B cell (primary cell): ENCODE measurements around the gene HSD11B1. TPM values are rescaled to one million over a fixed set of nuclear protein-coding genes. Genes with fewer than 3 reads are reported as not detected.

Experiments
- ATAC-seq: fragments of 200-7000 bp; cut with Tn5 transposase; one replicate; pipeline ENCODE4 v1.10.0; 2021; ENCODE audit warnings: low read depth, mild to moderate bottlenecking, moderate number of reproducible peaks, moderate library complexity
- CTCF ChIA-PET: fragments of 350-600 bp; sonication (Branson Sonifier 250); formaldehyde crosslinking; loops from one replicate; lab custom pipeline; 2021; ENCODE audit warnings: antibody characterized with exemption, inconsistent platforms; lab: Charles Lee
- POLR2A ChIA-PET: fragments of 350-600 bp; sonication (Branson Sonifier 250); formaldehyde crosslinking; loops from one replicate; lab custom pipeline; 2021; ENCODE audit warnings: antibody characterized with exemption; lab: Charles Lee
- DNase-seq: peaks from one replicate; pipeline ENCODE4 v3.0.0; 2013
- H2AFZ ChIP-seq: 2 replicates; pipeline ENCODE4 v1.6.1; 2012; ENCODE audit warnings: mild to moderate bottlenecking, low read depth, low read length; ENCODE audit not compliant: insufficient read depth, poor library complexity, severe bottlenecking
- H3K27ac ChIP-seq, 2 donors: 1 replicate in 1 of 2; 2 replicates in 1 of 2; pipeline ENCODE4 v1.5.1; 2012 to 2013; ENCODE audit warnings: low read length in 2 of 2, mild to moderate bottlenecking in 2 of 2, moderate library complexity in 1 of 2
- H3K27me3 ChIP-seq, 4 experiments: fragments of 200-600 bp in 1 of 4; sonication (generic) in 1 of 4; replicated peaks in 1 of 4; 1 replicate in 2 of 4; 2 replicates in 2 of 4; pipeline versions ENCODE4 v1.6.1 to v1.7.0; 2013 to 2016; ENCODE audit warnings: low read length in 3 of 4, mild to moderate bottlenecking in 2 of 4, mixed read lengths in 1 of 4, moderate library complexity in 1 of 4; ENCODE audit not compliant: insufficient read depth in 4 of 4, control insufficient read depth in 3 of 4; ENCODE audit errors: control extremely low read depth in 1 of 4
- H3K36me3 ChIP-seq, 2 experiments: replicated peaks in 1 of 2; 1 replicate in 1 of 2; 2 replicates in 1 of 2; pipeline versions ENCODE4 v1.6.1 to v1.7.1; 2013; ENCODE audit warnings: low read length in 1 of 2; ENCODE audit not compliant: insufficient read depth in 2 of 2, control insufficient read depth in 1 of 2; ENCODE audit errors: control extremely low read depth in 1 of 2, extremely low read depth in 1 of 2
- H3K4me1 ChIP-seq, 2 donors: fragments of 200-600 bp in 1 of 2; sonication (generic) in 1 of 2; 1 replicate in 1 of 2; 2 replicates in 1 of 2; pipeline versions ENCODE4 v1.5.1 to v1.6.1; 2013 to 2017; ENCODE audit warnings: low read length in 2 of 2; ENCODE audit not compliant: control insufficient read depth in 2 of 2, insufficient read depth in 2 of 2
- H3K4me2 ChIP-seq: replicated peaks from 2 replicates; pipeline ENCODE3; 2012; ENCODE audit warnings: mild to moderate bottlenecking, low read depth, low read length; ENCODE audit not compliant: poor library complexity, severe bottlenecking
- H3K4me3 ChIP-seq, 5 experiments: fragments of 200-600 bp in 1 of 5; sonication (generic) in 1 of 5; 1 replicate in 3 of 5; 2 replicates in 2 of 5; pipeline versions ENCODE4 v1.5.1 to v1.7.0; 2011 to 2016; ENCODE audit warnings: low read length in 4 of 5, mild to moderate bottlenecking in 4 of 5, low read depth in 2 of 5, control low read depth in 1 of 5, moderate library complexity in 1 of 5; ENCODE audit not compliant: insufficient read depth in 1 of 5; ENCODE audit errors: control extremely low read depth in 1 of 5, extremely low read depth in 1 of 5
- H3K79me2 ChIP-seq: fragments of 200-600 bp; sonication (generic); one replicate; pipeline ENCODE4 v1.6.0; 2016; ENCODE audit warnings: low read length; ENCODE audit not compliant: control insufficient read depth, insufficient read depth
- H3K9ac ChIP-seq: fragments of 200-600 bp; sonication (generic); 2 replicates; pipeline ENCODE4 v1.6.1; 2017; ENCODE audit warnings: mild to moderate bottlenecking, low read length, moderate library complexity
- H3K9me3 ChIP-seq, 3 donors: one replicate each; pipeline versions ENCODE4 v1.6.1 to v1.7.1; 2013; ENCODE audit warnings: low read length in 2 of 3; ENCODE audit not compliant: control insufficient read depth in 2 of 3, insufficient read depth in 1 of 3; ENCODE audit errors: control extremely low read depth in 1 of 3
- H4K20me1 ChIP-seq: 2 replicates; pipeline ENCODE4 v1.6.0; 2012; ENCODE audit warnings: mild to moderate bottlenecking, low read length; ENCODE audit not compliant: insufficient read depth, control insufficient read depth, poor library complexity, severe bottlenecking
- H3K27ac Mint-ChIP-seq: one replicate; pipeline ENCODE4 v1.8.0; 2021; ENCODE audit warnings: mixed read lengths
- H3K27me3 Mint-ChIP-seq: one replicate; pipeline ENCODE4 v1.8.0; 2021; ENCODE audit warnings: mixed read lengths
- H3K4me1 Mint-ChIP-seq: one replicate; pipeline ENCODE4 v1.8.0; 2021; ENCODE audit warnings: mixed read lengths
- H3K4me3 Mint-ChIP-seq: one replicate; pipeline ENCODE4 v1.8.0; 2021; ENCODE audit warnings: mixed read lengths
- H3K9me3 Mint-ChIP-seq: one replicate; pipeline ENCODE4 v1.8.0; 2022; ENCODE audit warnings: mixed read lengths; ENCODE audit not compliant: insufficient read depth
- EZH2 ChIP-seq: IDR thresholded peaks from 2 replicates; pipeline ENCODE4 v1.6.1; 2012; ENCODE audit warnings: borderline replicate concordance, low read depth, mild to moderate bottlenecking, moderate library complexity, low read length; ENCODE audit not compliant: insufficient read depth, poor library complexity, severe bottlenecking
- WGBS: methylation state at CpG from one replicate; pipeline ENCODE4 v1.1.5; 2013; ENCODE audit warnings: missing lambda C conversion rate; ENCODE audit not compliant: insufficient coverage; 5-methylcytosine and 5-hydroxymethylcytosine counted together
- intact Hi-C: fragments of 100-400 bp; cut with micrococcal nuclease; formaldehyde crosslinking; loops from one replicate; pipeline ENCODE4 v1.10.0; 2022
- polyA plus RNA-seq: library from polyadenylated mRNA; depleted of rRNA; stranded (reverse); fragments of >200 nt; gene quantifications from 2 replicates; pipeline ENCODE4 v1.2.3, GENCODE V29; 2012
- total RNA-seq, 2 donors: library from RNA; stranded (reverse); fragments of 120-200 nt in 1 of 2; gene quantifications; 1 replicate in 1 of 2; 2 replicates in 1 of 2; pipeline versions ENCODE4 v1.2.3 to v1.2.4, GENCODE V29; 2013 to 2022
- TF ChIP-seq, protein P1 (sequence below): fragments of 200-600 bp; IDR thresholded peaks from one replicate; pipeline ENCODE4 v1.8.0; 2022; ENCODE audit warnings: antibody characterized with exemption, mild to moderate bottlenecking

The HSD11B1 gene
- total and polyA plus RNA-seq, 2 donors (not counting 1 experiment from before 2014, with no cell fraction given) = not detected

DNA sequence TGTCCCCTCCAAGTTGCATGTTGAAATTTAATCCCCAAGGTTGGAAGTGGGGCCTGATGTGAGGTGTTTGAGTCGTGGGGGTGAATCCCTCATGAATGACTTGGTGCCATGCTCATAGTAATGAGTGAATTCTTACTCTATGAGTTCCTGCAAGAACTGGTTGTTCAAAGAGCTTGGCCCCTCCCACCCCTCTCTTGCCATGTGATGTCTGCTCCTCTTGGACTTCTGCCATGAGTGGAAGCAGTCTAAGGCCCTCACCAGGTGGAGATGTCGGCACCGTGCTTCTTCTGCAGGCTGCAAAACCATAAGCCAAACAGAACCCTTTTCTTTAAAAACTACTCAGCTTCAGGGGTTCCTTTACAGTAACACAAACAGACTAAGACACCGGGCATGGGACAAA is 15.2 kb upstream of the HSD11B1 start:
- TF ChIP-seq, protein P1, sequence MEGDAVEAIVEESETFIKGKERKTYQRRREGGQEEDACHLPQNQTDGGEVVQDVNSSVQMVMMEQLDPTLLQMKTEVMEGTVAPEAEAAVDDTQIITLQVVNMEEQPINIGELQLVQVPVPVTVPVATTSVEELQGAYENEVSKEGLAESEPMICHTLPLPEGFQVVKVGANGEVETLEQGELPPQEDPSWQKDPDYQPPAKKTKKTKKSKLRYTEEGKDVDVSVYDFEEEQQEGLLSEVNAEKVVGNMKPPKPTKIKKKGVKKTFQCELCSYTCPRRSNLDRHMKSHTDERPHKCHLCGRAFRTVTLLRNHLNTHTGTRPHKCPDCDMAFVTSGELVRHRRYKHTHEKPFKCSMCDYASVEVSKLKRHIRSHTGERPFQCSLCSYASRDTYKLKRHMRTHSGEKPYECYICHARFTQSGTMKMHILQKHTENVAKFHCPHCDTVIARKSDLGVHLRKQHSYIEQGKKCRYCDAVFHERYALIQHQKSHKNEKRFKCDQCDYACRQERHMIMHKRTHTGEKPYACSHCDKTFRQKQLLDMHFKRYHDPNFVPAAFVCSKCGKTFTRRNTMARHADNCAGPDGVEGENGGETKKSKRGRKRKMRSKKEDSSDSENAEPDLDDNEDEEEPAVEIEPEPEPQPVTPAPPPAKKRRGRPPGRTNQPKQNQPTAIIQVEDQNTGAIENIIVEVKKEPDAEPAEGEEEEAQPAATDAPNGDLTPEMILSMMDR = no peak
- TF ChIP-seq EZH2 = no peak
- Mint-ChIP-seq H3K27ac (no peak overlapping the region), H3K27me3 (peaks cover 23% of the 10 kb centered on the region), H3K9me3 (no peaks in the 10 kb centered on the region), H3K4me3 (no peak overlapping the region), H3K4me1 (peaks cover 3% of the 10 kb centered on the region)
- Histone ChIP-seq H3K9me3 (no peaks in the 10 kb centered on the region), H3K79me2 (no peaks in the 10 kb centered on the region), H3K27me3 (peaks cover 0 to 7% (median 3%) of the 10 kb centered on the region in 4 experiments), H3K4me1 (peaks cover 4 to 7% of the 10 kb centered on the region in 2 donors), H2AFZ (no peak overlapping the region), H4K20me1 (no peaks in the 10 kb centered on the region), H3K4me2 (no peak overlapping the region), H3K36me3 (no peaks in the 10 kb centered on the region), H3K9ac (no peak overlapping the region), H3K27ac (no peak overlapping the region), H3K4me3 (no peak overlapping the region)
- POLR2A ChIA-PET = no interaction called here
- intact Hi-C loops = no loop called here
- 64% methylated on average over 3 of the region's 4 CpGs for WGBS
- CTCF ChIA-PET = interaction anchor here (5.5 kb wide), 1 partner anchor 122 kb away, joined by 59 read pairs; no protein-coding TSS in a partner anchor
- ATAC-seq (no peak), DNase-seq (no peak)

DNA sequence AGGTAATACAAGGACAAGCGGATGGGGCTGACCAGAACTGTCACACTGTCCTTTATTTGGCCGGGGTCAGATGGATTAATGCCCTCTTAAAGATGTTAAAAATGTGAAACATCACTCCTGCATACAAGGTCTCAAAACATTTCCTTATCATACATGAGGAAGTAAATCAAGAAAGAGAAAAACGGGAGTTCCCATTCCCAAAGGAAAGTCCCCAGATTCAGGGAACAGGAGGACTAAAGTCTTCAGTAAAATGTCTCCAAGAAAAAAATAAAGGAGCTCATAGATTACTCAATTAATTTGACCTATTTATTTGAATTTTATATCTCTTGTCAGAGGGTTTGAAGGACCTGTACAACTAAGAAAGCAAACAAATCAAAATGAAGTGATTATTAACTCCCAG is 13.4 kb upstream of the HSD11B1 start:
- H3K9me3 ChIP-seq = no peaks in the 10 kb centered on the region
- no peak overlapping the region for H2AFZ ChIP-seq
- peaks cover 24% of the 10 kb centered on the region for H3K27me3 Mint-ChIP-seq
- no peak overlapping the region for H3K9ac ChIP-seq
- TF ChIP-seq EZH2 = no peak
- TF ChIP-seq, protein P1 = no peak
- peaks cover 0 to 7% (median 1%) of the 10 kb centered on the region in 4 experiments for H3K27me3 ChIP-seq
- H4K20me1 ChIP-seq = no peaks in the 10 kb centered on the region
- H3K4me2 ChIP-seq = no peak overlapping the region
- no peak overlapping the region for H3K4me3 Mint-ChIP-seq
- no peak overlapping the region for H3K27ac ChIP-seq
- H3K9me3 Mint-ChIP-seq = no peaks in the 10 kb centered on the region
- peaks cover 3% of the 10 kb centered on the region for H3K4me1 Mint-ChIP-seq
- WGBS = no CpG with 5 or more reads among the region's 3 CpGs
- ATAC-seq = no peak
- peaks cover 4 to 7% of the 10 kb centered on the region in 2 donors for H3K4me1 ChIP-seq
- no peak overlapping the region for H3K4me3 ChIP-seq
- no peak overlapping the region for H3K27ac Mint-ChIP-seq
- DNase-seq = no peak
- no peaks in the 10 kb centered on the region for H3K36me3 ChIP-seq
- ChIA-PET CTCF (interaction anchor here (0.6 to 5.5 kb wide), 8 partner anchors 11 to 133 kb away, joined by 3 to 59 read pairs (median 3); no protein-coding TSS in a partner anchor), POLR2A (no interaction called here)
- intact Hi-C loops = no loop called here
- no peaks in the 10 kb centered on the region for H3K79me2 ChIP-seq
